GM06990 (cell line): ENCODE data around the gene TMEM182.

Experiments
- DNase-seq: peaks from one replicate; pipeline ENCODE4 v3.0.0-alpha.2; 2011; ENCODE audit not compliant: insufficient read length; ENCODE audit errors: extremely low read depth
- H3K27me3 ChIP-seq: replicated peaks from 2 replicates; pipeline ENCODE4 v1.6.0; 2011; ENCODE audit warnings: low read length; ENCODE audit not compliant: control insufficient read depth, insufficient read depth
- H3K36me3 ChIP-seq: 2 replicates; pipeline ENCODE4 v1.5.1; 2011; ENCODE audit warnings: low read length; ENCODE audit not compliant: control insufficient read depth, insufficient read depth
- H3K4me3 ChIP-seq: replicated peaks from 2 replicates; pipeline ENCODE4 v1.5.1; 2011; ENCODE audit warnings: low read depth, mild to moderate bottlenecking, control low read depth, low read length
- CTCF ChIP-seq: IDR thresholded peaks from 2 replicates; pipeline ENCODE4 v1.5.1; 2011; ENCODE audit warnings: low read length, control low read depth, mild to moderate bottlenecking, inconsistent platforms; ENCODE audit not compliant: insufficient read depth, poor library complexity, severe bottlenecking

TMEM182 gene

GRCh38 chr2:102797486-102797885 lies 35.7 kb downstream of the TMEM182 start:
- H3K4me3 ChIP-seq = no peak overlapping the region
- no peak for TF ChIP-seq CTCF

GRCh38 chr2:102798181-102798580 lies 36.4 kb downstream of the TMEM182 start:
- H3K4me3 ChIP-seq = no peak overlapping the region
- TF ChIP-seq CTCF = no peak
- no peaks in the 10 kb centered on the region; the same call in 1 of the 2 replicates for H3K36me3 ChIP-seq
- H3K27me3 ChIP-seq = no peaks in the 10 kb centered on the region
- DNase-seq = no peak

More at GRCh38 chr2:102797486-102797885, 35.7 kb downstream of the TMEM182 start:
- Histone ChIP-seq H3K27me3 (no peaks in the 10 kb centered on the region), H3K36me3 (no peaks in the 10 kb centered on the region; the same call in 1 of the 2 replicates)
- DNase-seq = no peak

GRCh38 chr2:102801098-102801718 lies 39.4 kb downstream of the TMEM182 start:
- TF ChIP-seq CTCF = no peak
- no peak overlapping the region for H3K4me3 ChIP-seq
- no peak for DNase-seq
- no peaks in the 10 kb centered on the region; the same call in 1 of the 2 replicates for H3K36me3 ChIP-seq
- no peaks in the 10 kb centered on the region for H3K27me3 ChIP-seq

GRCh38 chr2:102801858-102802699 lies 40.2 kb downstream of the TMEM182 start:
- H3K27me3 ChIP-seq = no peaks in the 10 kb centered on the region
- no peak for DNase-seq
- TF ChIP-seq CTCF = no peak
- H3K36me3 ChIP-seq = no peaks in the 10 kb centered on the region; the same call in 1 of the 2 replicates
- no peak overlapping the region for H3K4me3 ChIP-seq

- no peak for DNase-seq
- Histone ChIP-seq H3K36me3 (no peaks in the 10 kb centered on the region; the same call in 1 of the 2 replicates), H3K4me3 (no peak overlapping the region), H3K27me3 (no peaks in the 10 kb centered on the region)
- TF ChIP-seq CTCF = no peak
Measured at GRCh38 chr2:102803041-102803896, 41.4 kb downstream of the TMEM182 start.
